GM12878 (cell line): ENCODE measurements around the gene HSBP1L1. TPM values are rescaled to one million over a fixed set of nuclear protein-coding genes. Genes with fewer than 3 reads are reported as not detected.

Experiments
- GATAD2B ChIP-seq: fragments of 450-650 bp; conservative IDR thresholded peaks from 2 replicates; pipeline ENCODE4 v1.6.1; 2017; ENCODE audit warnings: low read depth, mild to moderate bottlenecking, moderate library complexity
- NFXL1 ChIP-seq: fragments of 450-650 bp; IDR thresholded peaks from 2 replicates; pipeline ENCODE4 v1.6.1; 2017; ENCODE audit warnings: antibody characterized with exemption, mild to moderate bottlenecking, borderline replicate concordance
- NFYB ChIP-seq: IDR thresholded peaks from 2 replicates; pipeline ENCODE4 v1.6.1; 2011; ENCODE audit warnings: low read depth, mild to moderate bottlenecking, low read length, improper control_type of control experiment, moderate library complexity; ENCODE audit not compliant: insufficient read depth
- RAD21 ChIP-seq: IDR thresholded peaks from 2 replicates; pipeline ENCODE4 v1.6.1; 2011; ENCODE audit warnings: mild to moderate bottlenecking, low read depth, low read length, moderate library complexity; ENCODE audit not compliant: insufficient read depth
- RBBP5 ChIP-seq: fragments of 200-600 bp; sonication (generic); conservative IDR thresholded peaks from 2 replicates; pipeline ENCODE4 v1.6.1; 2016
- ZZZ3 ChIP-seq: IDR thresholded peaks from 2 replicates; pipeline ENCODE4 v1.6.1; 2011; ENCODE audit warnings: low read depth; ENCODE audit not compliant: control insufficient read depth, insufficient read length
- polyA plus RNA-seq, 11 experiments: library from polyadenylated mRNA; depleted of rRNA in 4 of 11; unstranded in 6 of 11; stranded (reverse) in 5 of 11; fragments of >200 nt; fragmentation: Nextera tagmentation in 4 of 11; fragmentation: Illumina TruSeq in 1 of 11; extraction: Ambion mirVana in 4 of 11; extraction: Trizol in 1 of 11; gene quantifications; 1 replicate in 1 of 11; 2 replicates in 10 of 11; pipeline versions ENCODE4 v1.2.1 to v1.2.3, GENCODE V29; 2011 to 2016; ENCODE audit warnings: inconsistent platforms in 2 of 11, missing spikeins in 2 of 11, low read depth in 1 of 11
- total RNA-seq, 4 experiments: library from RNA; depleted of rRNA in 3 of 4; stranded (reverse); fragments of >200 nt in 3 of 4; fragmentation: Illumina TruSeq in 1 of 4; extraction: Trizol in 1 of 4; gene quantifications; 2 replicates each; pipeline versions ENCODE4 v1.2.1 to v1.2.3, GENCODE V29; 2013 to 2021
- TF ChIP-seq, protein P1 (sequence below): fragments of 450-650 bp; formaldehyde crosslinking; IDR thresholded peaks from 2 replicates; pipeline ENCODE4 v1.5.0; 2022; ENCODE audit warnings: mild to moderate bottlenecking, missing genetic modification characterization

The HSBP1L1 gene
- total and polyA plus RNA-seq, 10 of the 15 experiments (the other 5 are each of a cell fraction or from before 2014, with no cell fraction given): 0.97 to 14.0 (median 6.9) TPM; not detected in 1

DNA sequence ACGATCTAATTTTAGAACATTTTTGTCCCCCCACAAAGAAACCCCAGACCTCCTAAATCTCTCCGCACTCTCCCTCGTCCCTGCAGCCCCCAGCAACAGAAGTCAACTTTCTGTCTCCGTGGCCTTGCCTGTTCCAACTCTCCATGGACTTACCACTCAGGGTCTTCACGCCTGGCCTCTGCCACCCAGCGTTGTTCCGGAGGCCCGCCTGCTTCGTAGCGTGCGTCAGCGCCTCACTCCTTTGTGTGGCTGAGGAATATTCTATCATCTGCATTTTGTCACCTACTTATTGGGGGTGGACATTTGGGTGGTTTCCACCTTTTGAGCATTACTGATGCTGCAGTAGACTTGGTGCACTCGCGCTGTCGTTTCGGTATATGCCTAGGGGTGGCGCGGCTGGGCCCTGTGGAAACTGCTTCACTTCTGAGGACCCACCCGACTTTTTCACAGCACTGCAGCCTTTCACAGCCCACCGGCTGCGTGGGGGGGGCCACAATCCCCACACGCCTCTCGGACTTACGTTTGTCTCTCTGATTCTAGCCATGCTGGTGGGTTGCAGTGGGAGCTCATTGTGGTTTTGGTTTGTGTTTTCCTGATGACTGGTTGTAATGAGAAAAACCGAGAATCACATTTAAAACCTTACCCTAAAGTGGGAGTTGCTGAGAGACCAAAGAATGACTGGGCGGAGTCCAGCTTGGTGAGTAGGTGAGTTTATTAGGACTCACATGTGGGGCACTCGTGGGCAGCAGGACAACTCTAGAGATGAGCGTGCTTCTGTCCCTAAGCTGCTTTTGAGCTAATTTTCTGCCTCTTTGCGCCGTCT lies 1.4 kb upstream of the HSBP1L1 start (continued):
- TF ChIP-seq, protein P1, sequence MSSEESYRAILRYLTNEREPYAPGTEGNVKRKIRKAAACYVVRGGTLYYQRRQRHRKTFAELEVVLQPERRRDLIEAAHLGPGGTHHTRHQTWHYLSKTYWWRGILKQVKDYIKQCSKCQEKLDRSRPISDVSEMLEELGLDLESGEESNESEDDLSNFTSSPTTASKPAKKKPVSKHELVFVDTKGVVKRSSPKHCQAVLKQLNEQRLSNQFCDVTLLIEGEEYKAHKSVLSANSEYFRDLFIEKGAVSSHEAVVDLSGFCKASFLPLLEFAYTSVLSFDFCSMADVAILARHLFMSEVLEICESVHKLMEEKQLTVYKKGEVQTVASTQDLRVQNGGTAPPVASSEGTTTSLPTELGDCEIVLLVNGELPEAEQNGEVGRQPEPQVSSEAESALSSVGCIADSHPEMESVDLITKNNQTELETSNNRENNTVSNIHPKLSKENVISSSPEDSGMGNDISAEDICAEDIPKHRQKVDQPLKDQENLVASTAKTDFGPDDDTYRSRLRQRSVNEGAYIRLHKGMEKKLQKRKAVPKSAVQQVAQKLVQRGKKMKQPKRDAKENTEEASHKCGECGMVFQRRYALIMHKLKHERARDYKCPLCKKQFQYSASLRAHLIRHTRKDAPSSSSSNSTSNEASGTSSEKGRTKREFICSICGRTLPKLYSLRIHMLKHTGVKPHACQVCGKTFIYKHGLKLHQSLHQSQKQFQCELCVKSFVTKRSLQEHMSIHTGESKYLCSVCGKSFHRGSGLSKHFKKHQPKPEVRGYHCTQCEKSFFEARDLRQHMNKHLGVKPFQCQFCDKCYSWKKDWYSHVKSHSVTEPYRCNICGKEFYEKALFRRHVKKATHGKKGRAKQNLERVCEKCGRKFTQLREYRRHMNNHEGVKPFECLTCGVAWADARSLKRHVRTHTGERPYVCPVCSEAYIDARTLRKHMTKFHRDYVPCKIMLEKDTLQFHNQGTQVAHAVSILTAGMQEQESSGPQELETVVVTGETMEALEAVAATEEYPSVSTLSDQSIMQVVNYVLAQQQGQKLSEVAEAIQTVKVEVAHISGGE: no peak
- TF ChIP-seq RAD21 (peak; percentile 29; the same call in 1 of the 2 replicates), NFXL1 (no peak), NFYB (no peak), GATAD2B (peak; percentile 56), ZZZ3 (no peak), RBBP5 (no peak)
